ENCODE data around the gene PPP1R16B. TPM values are rescaled to one million over a fixed set of nuclear protein-coding genes. Genes with fewer than 3 reads are reported as not detected.

PPP1R16B gene
- total and polyA plus RNA-seq, 5 donors from 2014 or later: 16.5 to 84.1 (median 25.1) TPM

- Mint-ChIP-seq H3K36me3 (peaks cover 34% of the 10 kb centered on the region), H3K27me3 (no peaks in the 10 kb centered on the region), H3K4me1 (peaks cover 4 to 34% (median 14%) of the 10 kb centered on the region in 4 donors), H3K27ac (no peak overlapping the region), H3K4me3 (peak overlapping the region in 1 of 4 donors; percentile 6), H3K9me3 (no peaks in the 10 kb centered on the region)
- no peak for ATAC-seq (ENCODE audit: low read depth in 2 of 2)
- Histone ChIP-seq H3K27ac (ENCODE audit: insufficient read depth, low read length, poor library complexity, severe bottlenecking) (no peak overlapping the region), H3K27me3 (ENCODE audit: control insufficient read depth, insufficient read depth, low read length) (no peaks in the 10 kb centered on the region), H3K9me3 (ENCODE audit: control insufficient read depth in 2 of 2, low read length in 2 of 2) (no peaks in the 10 kb centered on the region), H3K4me1 (ENCODE audit: control insufficient read depth, insufficient read depth, low read length, poor library complexity, severe bottlenecking) (peaks cover 2% of the 10 kb centered on the region), H3K4me3 (ENCODE audit: low read depth, low read length) (no peak overlapping the region), H3K36me3 (ENCODE audit: control insufficient read depth, insufficient read depth, low read length) (peaks cover 27% of the 10 kb centered on the region)
- DNase-seq: no peak
These were observed 162.6 kb downstream of the PPP1R16B start for GRCh38 chr20:38968090-38968489.

- H3K4me1 ChIP-seq (ENCODE audit: control insufficient read depth, insufficient read depth, low read length, poor library complexity, severe bottlenecking): no peaks in the 10 kb centered on the region
- H3K9me3 ChIP-seq (ENCODE audit: control insufficient read depth in 2 of 2, low read length in 2 of 2): no peaks in the 10 kb centered on the region
- peaks cover 32% of the 10 kb centered on the region for H3K36me3 ChIP-seq (ENCODE audit: control insufficient read depth, insufficient read depth, low read length)
- Mint-ChIP-seq H3K27ac (peak overlapping the region in 1 of 3 donors; percentile 75), H3K4me3 (no peak overlapping the region), H3K4me1 (peaks cover 4 to 30% (median 7%) of the 10 kb centered on the region in 4 donors), H3K36me3 (peaks cover 47% of the 10 kb centered on the region), H3K9me3 (no peaks in the 10 kb centered on the region), H3K27me3 (no peaks in the 10 kb centered on the region)
- DNase-seq (no peak), ATAC-seq (ENCODE audit: low read depth in 2 of 2) (no peak)
- no peak overlapping the region for H3K4me3 ChIP-seq (ENCODE audit: low read depth, low read length)
- H3K27me3 ChIP-seq (ENCODE audit: control insufficient read depth, insufficient read depth, low read length): no peaks in the 10 kb centered on the region
- H3K27ac ChIP-seq (ENCODE audit: insufficient read depth, low read length, poor library complexity, severe bottlenecking): no peak overlapping the region
These were observed 164.2 kb downstream of the PPP1R16B start for GRCh38 chr20:38969708-38970107.

GRCh38 chr20:38970302-38970701 is 164.8 kb downstream of the PPP1R16B start:
- Mint-ChIP-seq H3K4me1 (peaks cover under 1 to 31% (median 8%) of the 10 kb centered on the region in 4 donors), H3K36me3 (peaks cover 47% of the 10 kb centered on the region), H3K4me3 (no peak overlapping the region), H3K27ac (peak overlapping the region in 2 of 3 donors; percentile 8 to 75), H3K9me3 (no peaks in the 10 kb centered on the region), H3K27me3 (no peaks in the 10 kb centered on the region)
- H3K27me3 ChIP-seq (ENCODE audit: control insufficient read depth, insufficient read depth, low read length): no peaks in the 10 kb centered on the region
- ATAC-seq (ENCODE audit: low read depth in 2 of 2) (no peak), DNase-seq (no peak)
- H3K4me3 ChIP-seq (ENCODE audit: low read depth, low read length): no peak overlapping the region
- peaks cover 30% of the 10 kb centered on the region for H3K36me3 ChIP-seq (ENCODE audit: control insufficient read depth, insufficient read depth, low read length)
- H3K27ac ChIP-seq (ENCODE audit: insufficient read depth, low read length, poor library complexity, severe bottlenecking): no peak overlapping the region
- H3K9me3 ChIP-seq (ENCODE audit: control insufficient read depth in 2 of 2, low read length in 2 of 2): no peaks in the 10 kb centered on the region
- no peaks in the 10 kb centered on the region for H3K4me1 ChIP-seq (ENCODE audit: control insufficient read depth, insufficient read depth, low read length, poor library complexity, severe bottlenecking)

Other genes with a start within 250 kb of the PPP1R16B start
- not detected for gene ADIG, start 224.5 kb upstream of the PPP1R16B start, total RNA-seq
- gene ADIG, start 224.5 kb upstream of the PPP1R16B start, polyA plus RNA-seq: not detected
- gene ARHGAP40, start 203.9 kb upstream of the PPP1R16B start, total RNA-seq: not detected
- not detected for gene ARHGAP40, start 203.9 kb upstream of the PPP1R16B start, polyA plus RNA-seq
- gene SLC32A1, start 81.2 kb upstream of the PPP1R16B start, total RNA-seq: not detected
- gene SLC32A1, start 81.2 kb upstream of the PPP1R16B start, polyA plus RNA-seq: not detected
- gene ACTR5, start 57.2 kb upstream of the PPP1R16B start, total RNA-seq: 14.5 TPM
- gene ACTR5, start 57.2 kb upstream of the PPP1R16B start, polyA plus RNA-seq: 10 to 100 TPM in 2 of 4 donors, 1 to 10 TPM in 2; 6.1 to 12.2 (median 10.3) TPM
- gene FAM83D, start 120.7 kb downstream of the PPP1R16B start, total RNA-seq: 8.6 TPM
- 1 to 10 TPM in 2 of 4 donors, under 1 TPM in 2; 0.20 to 1.8 (median 1.1) TPM for gene FAM83D, start 120.7 kb downstream of the PPP1R16B start, polyA plus RNA-seq
- gene DHX35, start 156.6 kb downstream of the PPP1R16B start, total RNA-seq: 12.4 TPM
- gene DHX35, start 156.6 kb downstream of the PPP1R16B start, polyA plus RNA-seq: 1 to 10 TPM; 4.0 to 5.8 (median 5.3) TPM

Measured in CD4-positive, CD25-positive, alpha-beta regulatory T cell (primary cell).